GM12864 (cell line): ENCODE results near the gene ZDHHC18.
A peak's percentile ranks its signal among the peaks of the same experiment; 100 is the strongest.

Experiments
- DNase-seq: peaks from one replicate; pipeline ENCODE4 v3.0.0-alpha.2; 2011; ENCODE audit warnings: low read depth
- H3K4me3 ChIP-seq: 2 replicates; pipeline ENCODE4 v1.5.1; 2011; ENCODE audit warnings: mild to moderate bottlenecking, low read depth, low read length, control low read depth
- TF ChIP-seq, protein P1 (sequence below): IDR thresholded peaks from 2 replicates; pipeline ENCODE4 v1.5.1; 2011; ENCODE audit warnings: low read depth, mild to moderate bottlenecking, moderate library complexity, low read length, control low read depth, inconsistent platforms; ENCODE audit errors: missing control alignments

ZDHHC18 gene

DNA sequence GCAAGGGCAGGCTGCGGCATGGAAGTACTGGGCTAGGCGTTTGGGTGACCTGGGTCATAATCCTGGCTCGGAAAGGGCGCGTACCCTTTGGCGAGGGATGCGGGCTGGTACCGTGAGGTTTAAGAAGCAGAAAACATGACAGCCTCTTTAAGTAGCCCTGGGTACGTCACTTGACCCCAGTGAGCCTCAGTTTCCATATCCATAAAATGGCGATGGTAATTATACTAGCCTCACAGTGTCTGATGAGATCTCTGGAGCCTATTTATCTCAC, 38.0 kb upstream of the ZDHHC18 start:
- H3K4me3 ChIP-seq = peak overlapping the region; percentile 85
- TF ChIP-seq, protein P1, sequence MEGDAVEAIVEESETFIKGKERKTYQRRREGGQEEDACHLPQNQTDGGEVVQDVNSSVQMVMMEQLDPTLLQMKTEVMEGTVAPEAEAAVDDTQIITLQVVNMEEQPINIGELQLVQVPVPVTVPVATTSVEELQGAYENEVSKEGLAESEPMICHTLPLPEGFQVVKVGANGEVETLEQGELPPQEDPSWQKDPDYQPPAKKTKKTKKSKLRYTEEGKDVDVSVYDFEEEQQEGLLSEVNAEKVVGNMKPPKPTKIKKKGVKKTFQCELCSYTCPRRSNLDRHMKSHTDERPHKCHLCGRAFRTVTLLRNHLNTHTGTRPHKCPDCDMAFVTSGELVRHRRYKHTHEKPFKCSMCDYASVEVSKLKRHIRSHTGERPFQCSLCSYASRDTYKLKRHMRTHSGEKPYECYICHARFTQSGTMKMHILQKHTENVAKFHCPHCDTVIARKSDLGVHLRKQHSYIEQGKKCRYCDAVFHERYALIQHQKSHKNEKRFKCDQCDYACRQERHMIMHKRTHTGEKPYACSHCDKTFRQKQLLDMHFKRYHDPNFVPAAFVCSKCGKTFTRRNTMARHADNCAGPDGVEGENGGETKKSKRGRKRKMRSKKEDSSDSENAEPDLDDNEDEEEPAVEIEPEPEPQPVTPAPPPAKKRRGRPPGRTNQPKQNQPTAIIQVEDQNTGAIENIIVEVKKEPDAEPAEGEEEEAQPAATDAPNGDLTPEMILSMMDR = no peak
- DNase-seq = no peak

GRCh38 chr1:26788836-26789611, 37.5 kb upstream of the ZDHHC18 start:
- peak; percentile 70 for DNase-seq
- peak overlapping the region; percentile 85 for H3K4me3 ChIP-seq
- TF ChIP-seq, protein P1 = peak; percentile 88

- TF ChIP-seq, protein P1 = no peak
- no peak for DNase-seq
- no peak overlapping the region for H3K4me3 ChIP-seq
Observed at GRCh38 chr1:26789612-26789865, 36.9 kb upstream of the ZDHHC18 start.

DNA sequence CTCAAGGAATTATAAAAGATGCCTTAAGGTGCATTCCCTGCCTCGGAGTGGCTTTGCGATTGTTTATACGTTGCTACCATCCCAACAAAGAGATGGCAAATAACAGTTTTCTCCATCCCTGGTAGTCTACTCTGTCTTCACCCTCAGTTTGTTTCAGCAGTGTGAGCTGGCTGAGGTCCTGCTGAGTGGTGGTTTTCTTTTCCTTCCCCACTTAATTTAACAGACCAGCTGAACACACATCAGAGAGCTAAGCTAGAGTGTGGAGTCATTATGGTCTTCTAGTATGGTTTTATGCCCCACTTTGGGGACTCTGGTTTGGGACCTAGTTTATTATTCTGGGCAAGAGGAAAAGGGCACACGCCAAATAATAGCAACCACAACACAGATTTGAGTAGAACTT, 36.6 kb upstream of the ZDHHC18 start:
- DNase-seq = no peak
- H3K4me3 ChIP-seq = no peak overlapping the region

GRCh38 chr1:26790551-26790953, 35.9 kb upstream of the ZDHHC18 start:
- DNase-seq = no peak
- 0 out of 2 replicates have a peak overlapping the region, but pooled peaks have one; percentile 4 for H3K4me3 ChIP-seq
- TF ChIP-seq, protein P1 = no peak

More for the DNA sequence above, 36.6 kb upstream of the ZDHHC18 start:
- TF ChIP-seq, protein P1 = no peak

- no peak for DNase-seq
- no peak overlapping the region for H3K4me3 ChIP-seq
- TF ChIP-seq, protein P1 = no peak
Observed at GRCh38 chr1:26791148-26791547, 35.3 kb upstream of the ZDHHC18 start.

DNA sequence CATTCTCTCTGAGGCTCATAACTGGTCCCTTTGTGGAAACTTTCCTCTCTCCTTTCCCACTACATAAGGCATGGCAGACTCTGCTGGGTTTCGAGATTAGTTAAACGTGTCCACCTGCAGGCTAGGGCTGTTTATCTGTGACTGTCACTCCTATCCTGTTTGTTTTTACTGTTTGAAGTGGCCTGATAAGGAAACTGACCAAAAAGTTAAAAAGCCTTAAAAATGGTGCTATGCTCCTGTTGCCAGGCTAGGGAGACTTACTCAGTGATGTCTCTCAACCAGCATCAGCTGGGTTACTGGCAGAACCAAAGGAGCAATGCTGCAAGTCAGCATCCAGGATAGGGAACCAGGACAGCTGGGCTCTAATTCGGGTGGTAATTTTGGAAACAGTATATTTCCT, 34.9 kb upstream of the ZDHHC18 start:
- no peak overlapping the region for H3K4me3 ChIP-seq
- TF ChIP-seq, protein P1 = no peak
- DNase-seq = no peak
